DMS 273 treated with DMSO at 0.1 percent for 48 hours (cell line): ENCODE measurements around the gene C1GALT1C1.
"Not testable (repeated sequence)": the region's sequence is repeated elsewhere in the genome, so short reads cannot be mapped to it uniquely, and the experiment has no call there.

Experiments used
- DNase-seq: peaks from one replicate; lab custom pipeline; 2025; lab: John Stamatoyannopoulos, UW

C1GALT1C1 gene

DNA sequence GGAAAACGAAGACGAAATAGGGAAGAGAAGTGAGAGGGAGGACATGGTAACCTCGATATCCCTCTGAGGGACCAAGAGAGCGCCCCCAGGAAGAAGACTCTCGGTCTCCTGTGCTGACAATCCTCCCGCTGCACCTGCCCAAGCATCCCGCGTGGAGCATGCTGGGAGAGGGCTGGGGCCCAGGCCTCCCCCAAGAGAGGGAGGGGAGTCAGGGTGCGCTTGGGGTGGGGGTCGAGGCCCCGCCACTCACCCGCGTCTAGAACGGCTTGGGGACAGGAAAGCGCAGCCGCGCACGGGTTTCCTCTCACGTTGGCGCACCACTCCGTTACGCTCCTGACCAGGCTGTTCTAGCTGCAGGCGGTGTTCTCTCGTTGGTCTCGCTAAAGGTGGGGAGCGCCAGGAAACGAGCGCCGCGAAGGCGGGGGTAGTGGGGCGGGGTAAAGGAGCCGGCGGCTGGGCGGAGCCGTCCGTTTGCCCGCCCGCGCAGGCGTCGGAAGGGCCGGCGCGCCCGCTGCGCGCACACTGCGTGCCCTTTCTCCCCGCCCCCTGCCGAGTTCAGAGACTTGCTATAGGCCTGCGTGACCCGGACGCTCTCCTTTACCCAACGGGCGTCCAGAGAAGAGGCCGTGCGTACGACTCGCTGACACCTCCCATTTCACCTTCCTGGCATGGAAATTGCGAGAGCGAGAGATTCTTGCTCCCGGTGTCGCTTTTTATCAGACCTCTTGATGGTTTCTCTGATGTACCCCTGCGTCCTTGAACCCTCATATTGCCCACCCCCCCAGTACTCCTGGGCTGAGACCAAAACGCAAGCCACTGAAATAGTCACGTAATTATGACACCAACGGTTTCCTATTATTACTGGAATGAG, at the start of gene C1GALT1C1:
Gene C1GALT1C1, minus strand, starts transcription at position 388 of the 871 bp plus-strand sequence. CDS start 2,888 bp downstream, outside the sequence.
- peak; percentile 91 for DNase-seq

GRCh38 chrX:120677004-120677652, 47.3 kb upstream of the C1GALT1C1 start:
- no peak for DNase-seq

DNA sequence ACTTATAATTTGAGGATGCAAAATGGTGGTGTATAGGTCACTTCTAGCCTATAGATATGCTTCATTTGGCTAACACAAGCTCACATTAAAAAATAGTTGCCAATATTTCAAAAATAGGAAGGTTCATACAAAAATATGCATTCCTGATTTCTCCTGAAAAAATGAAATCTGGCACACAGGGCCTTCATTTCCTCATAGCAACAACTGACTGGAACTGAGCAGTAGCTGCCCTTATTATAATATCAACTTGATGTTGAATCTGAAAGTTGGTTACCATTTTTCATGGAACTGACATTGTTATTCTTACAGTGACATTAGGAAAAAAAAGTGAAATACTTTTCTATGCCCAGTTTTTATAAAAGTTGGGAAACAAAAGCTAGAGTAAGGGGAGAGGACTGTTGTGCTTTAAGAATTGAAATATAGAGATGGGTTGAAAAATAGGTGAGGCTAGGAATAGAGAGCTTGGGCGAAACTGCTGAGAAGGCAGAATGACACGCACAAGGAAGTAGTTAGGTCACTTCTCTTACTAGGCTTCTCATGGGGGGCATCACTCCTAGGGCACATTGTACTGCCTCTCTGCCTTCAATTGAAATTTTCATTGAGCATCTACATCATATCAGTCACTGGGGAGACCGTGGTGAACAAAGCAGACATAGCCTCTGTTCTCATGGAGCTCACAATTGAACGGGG, 43.1 kb upstream of the C1GALT1C1 start:
- no peak for DNase-seq

GRCh38 chrX:120672389-120672788, 42.5 kb upstream of the C1GALT1C1 start:
- DNase-seq, result no peak

DNA sequence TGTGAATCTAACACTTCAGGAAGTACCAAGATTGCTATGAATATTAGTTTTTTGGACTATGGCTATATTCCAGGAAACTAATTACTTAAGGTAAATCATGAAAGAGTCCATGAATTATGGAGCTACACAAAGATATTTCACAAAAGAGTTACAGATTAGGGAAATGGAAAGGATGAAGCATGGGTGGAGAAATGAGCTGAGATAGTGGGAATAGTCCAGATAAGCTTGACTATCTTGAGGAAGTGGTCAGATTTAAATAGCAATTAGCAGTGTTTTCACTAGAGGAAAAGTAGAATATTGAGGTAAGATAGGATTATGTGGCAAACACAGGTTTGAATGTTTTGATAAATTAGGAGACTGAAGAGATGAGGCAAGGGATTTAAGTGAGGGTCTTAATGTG, 42.1 kb upstream of the C1GALT1C1 start:
- no peak for DNase-seq

DNA sequence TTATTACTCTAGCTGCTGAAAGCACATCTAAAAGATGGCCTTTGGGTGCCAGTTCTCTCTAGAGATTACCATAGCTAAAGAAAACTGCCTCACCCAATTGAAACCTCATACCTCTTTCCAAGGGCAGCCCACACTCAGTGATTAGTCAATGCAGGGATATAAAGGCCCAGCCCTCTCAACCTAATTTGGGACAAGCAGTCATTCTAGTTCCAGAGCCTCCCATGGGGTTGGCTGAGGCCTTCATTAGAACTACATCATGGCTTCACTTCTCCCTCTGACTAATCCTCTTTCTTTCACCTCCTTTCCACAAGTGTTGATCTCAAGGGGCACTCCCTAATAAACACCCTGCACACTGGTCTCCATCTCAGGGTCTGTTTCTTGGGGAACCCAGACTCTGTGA, 38.5 kb upstream of the C1GALT1C1 start:
- no peak for DNase-seq

GRCh38 chrX:120664535-120664934, 34.7 kb upstream of the C1GALT1C1 start:
- DNase-seq, result not testable (repeated sequence)

DNA sequence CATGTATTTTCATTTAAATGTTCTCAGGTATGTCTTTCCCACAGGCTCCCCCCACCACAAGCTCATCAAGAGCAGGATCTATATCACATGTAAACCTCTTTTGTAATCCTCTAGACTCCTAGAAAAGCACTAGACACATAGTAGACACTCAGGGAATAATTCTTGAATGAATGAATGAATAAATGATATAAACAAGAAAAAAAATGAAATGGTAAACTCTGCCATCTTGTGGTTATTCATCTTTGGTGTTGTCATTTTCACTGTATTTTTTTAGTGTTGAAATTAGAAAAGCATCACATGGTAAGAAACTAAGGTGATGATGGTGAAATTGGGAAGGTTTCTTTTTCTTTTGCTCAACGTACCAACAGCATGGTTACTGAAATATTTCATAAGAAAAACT, 34.2 kb upstream of the C1GALT1C1 start:
- no peak for DNase-seq

DNA sequence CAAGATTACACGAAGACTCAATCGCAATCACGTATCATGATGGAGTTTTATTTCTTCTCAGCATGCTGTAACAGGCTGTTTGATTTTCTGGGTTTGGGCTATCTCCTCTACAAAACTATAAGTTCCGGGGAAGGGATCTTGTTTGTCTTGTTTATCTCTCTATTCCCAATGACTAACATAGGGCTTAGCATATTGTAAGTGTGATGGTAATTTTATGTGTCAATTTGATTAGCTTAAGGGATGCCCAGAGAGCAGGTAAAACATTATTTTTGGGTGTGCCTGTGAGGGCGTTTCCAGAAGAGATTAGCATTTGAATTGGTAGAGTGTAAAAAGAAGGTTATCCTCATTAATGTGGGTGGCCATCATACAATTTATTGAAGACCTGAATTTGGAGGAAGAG, 32.8 kb upstream of the C1GALT1C1 start:
- no peak for DNase-seq

DNA sequence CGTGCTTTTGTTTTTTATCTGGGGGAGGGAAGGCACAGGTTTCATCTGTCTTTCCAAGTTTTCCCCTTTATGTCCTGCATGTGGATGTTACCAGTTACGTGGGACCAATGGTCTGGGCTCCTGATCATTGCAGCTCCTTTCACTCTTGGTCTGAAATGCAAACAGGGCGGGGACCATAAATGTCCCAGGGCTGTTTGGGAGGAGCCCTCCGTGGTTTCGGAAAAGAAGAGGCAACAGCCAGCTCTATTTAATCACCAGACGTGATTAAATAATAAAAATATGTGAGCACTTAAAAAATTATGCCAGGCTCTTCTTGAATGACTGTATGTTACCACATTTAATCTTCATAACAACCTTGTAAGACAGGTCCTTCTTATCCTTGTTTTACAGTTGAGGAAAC, 30.8 kb upstream of the C1GALT1C1 start:
- DNase-seq, result no peak

DNA sequence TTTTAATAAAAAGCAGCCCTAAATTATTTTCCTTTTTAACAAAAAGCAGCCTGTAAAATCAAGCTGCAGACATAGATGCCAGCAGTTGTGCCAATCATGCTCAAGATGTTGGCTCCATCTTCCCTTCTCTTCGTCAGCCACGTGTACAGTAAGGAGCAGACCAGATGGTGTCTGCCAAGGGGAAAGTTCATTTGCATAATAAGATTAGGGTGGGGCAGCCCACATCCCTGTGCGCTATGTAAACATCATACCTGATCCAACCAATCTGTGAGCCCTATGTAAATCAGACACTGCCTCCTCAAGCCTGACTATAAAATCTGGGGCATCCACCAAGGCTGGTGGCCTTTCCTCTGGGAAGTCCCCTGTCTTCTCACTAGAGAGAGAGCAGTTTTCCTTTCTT, 23.1 kb upstream of the C1GALT1C1 start:
- DNase-seq, result peak; percentile 83

DNA sequence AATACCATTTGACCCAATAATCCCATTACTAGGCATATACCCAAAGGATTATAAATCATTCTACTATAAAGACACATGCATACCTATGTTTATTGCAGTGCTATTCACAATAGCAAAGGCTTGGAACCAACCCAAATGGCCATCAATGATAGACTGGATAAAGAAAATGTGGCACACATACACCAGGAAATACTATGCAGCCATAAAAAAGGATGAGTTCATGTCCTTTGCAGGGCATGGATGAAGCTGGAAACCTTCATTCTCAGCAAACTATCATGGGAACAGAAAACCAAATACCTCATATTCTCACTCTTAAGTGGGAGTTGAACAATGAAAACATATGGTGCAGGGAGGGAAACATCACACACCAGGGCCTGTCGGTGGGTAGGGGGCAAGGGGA, 22.4 kb upstream of the C1GALT1C1 start:
- DNase-seq, result not testable (repeated sequence)

GRCh38 chrX:120647127-120647526, 17.3 kb upstream of the C1GALT1C1 start:
- DNase-seq, result no peak

- no peak for DNase-seq
These were observed 13.0 kb upstream of the C1GALT1C1 start for GRCh38 chrX:120642871-120643270.

GRCh38 chrX:120638619-120639018, 8.8 kb upstream of the C1GALT1C1 start:
- DNase-seq, result no peak

DNA sequence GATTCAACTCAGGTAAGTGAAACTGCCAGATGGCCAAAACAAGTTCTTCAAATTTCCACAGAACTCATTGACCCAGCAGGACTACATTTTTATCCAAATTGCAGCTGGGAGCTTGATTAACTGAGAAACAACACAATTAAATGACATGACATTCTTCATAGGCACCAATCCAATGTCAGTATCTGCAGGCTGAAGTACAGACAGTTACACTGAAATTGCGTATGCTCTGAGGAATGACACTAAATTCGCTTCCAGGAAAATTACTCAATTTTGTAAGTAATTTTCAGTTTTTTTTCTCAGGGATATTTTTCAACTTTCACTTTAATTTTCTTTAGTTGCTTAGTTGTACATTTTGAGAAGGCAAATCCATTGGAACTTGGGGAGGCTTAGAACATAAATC, 4.5 kb downstream of the C1GALT1C1 start:
- no peak for DNase-seq

DNA sequence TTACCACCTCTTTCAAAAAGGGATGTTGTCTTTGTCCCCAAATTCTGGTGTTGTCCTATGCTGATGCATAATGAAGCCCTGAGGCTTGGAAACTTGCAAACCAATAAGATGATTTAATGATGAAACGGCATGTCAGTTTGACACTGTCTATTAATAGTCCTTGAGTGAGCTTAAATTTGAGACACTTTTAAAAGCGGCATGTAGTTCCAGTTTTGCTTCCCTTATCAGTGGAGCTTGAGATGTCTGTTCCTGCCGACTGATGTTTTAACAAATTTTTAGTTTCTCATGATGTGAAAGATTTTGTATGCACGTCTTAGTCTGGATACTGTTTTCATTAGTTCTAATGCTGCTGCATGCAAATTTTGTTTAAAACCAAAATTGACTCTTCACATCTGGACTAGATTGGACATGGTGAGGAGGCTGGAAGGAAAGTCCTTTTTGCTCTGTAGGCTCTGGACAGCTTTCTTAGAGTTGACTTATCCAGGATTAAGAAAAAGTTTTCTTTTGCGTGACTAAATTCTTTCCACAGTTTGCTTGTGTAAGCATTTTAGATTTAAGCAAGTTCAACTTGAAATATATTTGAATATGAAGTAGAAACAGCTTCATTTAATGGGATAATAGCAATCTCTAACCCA, 11.7 kb downstream of the C1GALT1C1 start:
- no peak for DNase-seq

DNA sequence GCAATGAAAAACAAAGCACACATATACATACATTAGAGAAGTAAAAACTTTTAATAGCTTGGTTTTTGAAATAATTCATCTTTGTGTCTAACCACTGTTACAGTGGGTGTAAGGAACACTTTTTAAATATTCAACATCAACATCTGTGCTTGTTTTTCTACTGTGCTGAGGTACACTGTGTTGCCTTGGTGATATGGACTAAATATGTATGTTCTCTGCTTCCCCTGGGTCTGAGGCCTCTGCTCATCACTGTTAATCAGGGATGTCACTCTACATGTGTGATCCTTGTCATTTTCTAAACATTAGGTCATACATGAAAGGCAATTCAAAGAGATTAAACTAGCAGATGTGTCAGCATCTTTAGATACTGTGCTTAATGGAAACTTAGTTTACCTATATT, 15.0 kb downstream of the C1GALT1C1 start:
- DNase-seq, result peak; percentile 48

- no peak for DNase-seq
These were observed 17.8 kb downstream of the C1GALT1C1 start for GRCh38 chrX:120612086-120612485.

DNA sequence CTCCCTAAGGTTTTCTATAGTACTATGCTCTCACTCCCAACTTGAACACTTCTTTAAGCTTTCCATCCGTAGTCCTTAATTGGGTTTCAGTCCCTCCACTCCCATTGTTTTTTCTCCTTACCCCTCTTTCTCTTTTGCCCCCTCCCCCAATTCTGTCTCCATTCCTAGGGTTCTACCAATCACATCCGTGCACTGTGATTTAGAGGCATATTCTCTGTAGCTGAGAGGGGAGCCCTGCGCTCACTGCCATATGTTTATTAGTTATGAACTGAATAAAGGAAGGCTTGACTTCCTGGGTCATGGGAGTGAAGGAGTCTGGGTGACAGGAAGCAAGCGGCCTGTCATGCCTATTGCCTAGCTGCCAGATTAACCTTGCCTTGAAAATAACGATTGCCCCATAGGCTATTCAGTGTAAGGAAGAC, 25.5 kb downstream of the C1GALT1C1 start:
- DNase-seq, result no peak

- peak; percentile 95 for DNase-seq
These were observed 26.0 kb downstream of the C1GALT1C1 start, which contains the start of gene MCTS1 for GRCh38 chrX:120603707-120604360. Gene MCTS1 (plus strand): TSS chrX:120604101. CDS start chrX:120604237, 136 bp downstream.

DNA sequence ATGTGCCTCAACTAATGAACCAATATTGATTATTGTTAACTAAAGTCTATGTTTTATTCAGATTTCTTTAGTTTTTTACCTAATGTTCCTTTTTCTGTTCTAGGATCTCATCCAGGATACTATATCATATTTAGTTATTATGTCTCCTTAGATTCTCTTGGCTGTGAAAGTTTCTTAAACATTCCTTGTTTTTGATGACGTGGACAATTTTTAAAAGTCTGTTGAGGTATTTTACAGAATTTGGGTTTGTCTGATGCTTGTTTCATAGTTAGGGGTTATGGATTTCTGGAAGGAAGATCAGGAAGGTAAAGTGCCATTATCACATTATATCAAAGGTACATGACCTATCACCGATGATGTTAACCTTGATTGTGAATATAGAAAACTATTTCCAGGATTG, 44.2 kb downstream of the C1GALT1C1 start:
- no peak for DNase-seq
